Smooth muscle cell (in vitro differentiated cells): ENCODE results near the gene HDAC2. TPM values are rescaled to one million over a fixed set of nuclear protein-coding genes. Genes with fewer than 3 reads are reported as not detected.
A peak's percentile ranks its signal among the peaks of the same experiment; 100 is the strongest.
"Not testable (repeated sequence)": the region's sequence is repeated elsewhere in the genome, so short reads cannot be mapped to it uniquely, and the experiment has no call there.

Source experiments
- DNase-seq: peaks from one replicate; lab custom pipeline; 2025; ENCODE audit not compliant: unreplicated experiment; lab: John Stamatoyannopoulos, UW
- H2AFZ ChIP-seq: fragments of 200-600 bp; sonication (generic); 2 replicates; pipeline ENCODE4 v1.6.0; 2016; ENCODE audit warnings: antibody characterized with exemption, low read depth, mild to moderate bottlenecking
- H3F3A ChIP-seq: fragments of 200-600 bp; sonication (generic); 2 replicates; pipeline ENCODE4 v1.6.0; 2017; ENCODE audit warnings: antibody characterized with exemption, low read depth
- H3K27ac ChIP-seq: fragments of 200-600 bp; sonication (generic); 2 replicates; pipeline ENCODE4 v1.5.1; 2016; ENCODE audit warnings: low read depth, mild to moderate bottlenecking
- H3K27me3 ChIP-seq: fragments of 200-600 bp; sonication (generic); 2 replicates; pipeline ENCODE4 v1.6.1; 2016; ENCODE audit warnings: low read depth, mild to moderate bottlenecking
- H3K36me3 ChIP-seq: fragments of 200-600 bp; sonication (generic); 2 replicates; pipeline ENCODE4 v1.5.1; 2016; ENCODE audit warnings: low read depth
- H3K4me1 ChIP-seq: fragments of 200-600 bp; sonication (generic); 2 replicates; pipeline ENCODE4 v1.5.1; 2016; ENCODE audit warnings: low read depth
- H3K4me2 ChIP-seq: fragments of 200-600 bp; sonication (generic); 2 replicates; pipeline ENCODE4 v1.6.0; 2016; ENCODE audit warnings: mild to moderate bottlenecking
- H3K4me3 ChIP-seq: fragments of 200-600 bp; sonication (generic); 2 replicates; pipeline ENCODE4 v1.5.1; 2016; ENCODE audit warnings: mild to moderate bottlenecking
- H3K79me2 ChIP-seq: fragments of 200-600 bp; sonication (generic); 2 replicates; pipeline ENCODE4 v1.6.0; 2016; ENCODE audit warnings: low read depth, mild to moderate bottlenecking
- H3K9ac ChIP-seq: fragments of 200-600 bp; sonication (generic); 2 replicates; pipeline ENCODE4 v1.6.0; 2016; ENCODE audit warnings: low read depth
- H3K9me3 ChIP-seq: fragments of 200-600 bp; sonication (generic); replicated peaks from 2 replicates; pipeline ENCODE4 v1.5.1; 2016; ENCODE audit warnings: low read depth
- H4K20me1 ChIP-seq: fragments of 200-600 bp; sonication (generic); 2 replicates; pipeline ENCODE4 v1.6.0; 2016; ENCODE audit warnings: low read depth
- WGBS: methylation state at CpG from one replicate; pipeline ENCODE4 v1.1.7; 2016; ENCODE audit warnings: low lambda C conversion rate; 5-methylcytosine and 5-hydroxymethylcytosine counted together
- polyA plus RNA-seq: library from polyadenylated mRNA; unstranded; fragments of >200 nt; fragmentation: Nextera tagmentation; extraction: Ambion mirVana; gene quantifications from 2 replicates; pipeline ENCODE4 v1.2.1, GENCODE V29; 2016
- total RNA-seq: library from RNA; depleted of rRNA; stranded (reverse); fragments of >200 nt; gene quantifications from 2 replicates; pipeline ENCODE4 v1.2.3, GENCODE V29; 2014
- TF ChIP-seq, protein P1 (sequence below): fragments of 200-600 bp; sonication (generic); IDR thresholded peaks from 2 replicates; pipeline ENCODE4 v1.5.1; 2017; ENCODE audit warnings: borderline replicate concordance, mild to moderate bottlenecking, antibody characterized with exemption; ENCODE audit not compliant: insufficient read depth, poor library complexity, severe bottlenecking

The HDAC2 gene
- total and polyA plus RNA-seq, 2 experiments from 2014 or later, result 192 to 198 TPM

DNA sequence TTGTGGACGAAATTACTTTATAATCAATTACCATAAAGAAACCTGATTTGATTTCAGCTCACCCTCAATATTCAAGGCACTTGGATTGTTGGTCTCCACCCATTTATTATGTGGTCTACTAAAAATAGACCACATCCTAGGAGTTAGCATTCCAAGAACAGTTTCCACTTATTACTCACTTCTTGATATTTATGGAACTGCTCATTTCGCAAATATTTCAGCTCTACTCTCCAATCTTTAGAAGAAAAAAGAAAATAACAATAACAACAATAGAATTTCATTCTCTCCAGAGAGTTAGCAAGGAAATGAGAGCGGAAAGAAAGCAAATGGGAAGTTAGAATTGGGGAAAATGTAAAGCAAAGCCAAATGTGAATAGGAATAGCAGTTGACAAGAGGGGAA is 26.2 kb upstream of the HDAC2 start:
- TF ChIP-seq, protein P1, sequence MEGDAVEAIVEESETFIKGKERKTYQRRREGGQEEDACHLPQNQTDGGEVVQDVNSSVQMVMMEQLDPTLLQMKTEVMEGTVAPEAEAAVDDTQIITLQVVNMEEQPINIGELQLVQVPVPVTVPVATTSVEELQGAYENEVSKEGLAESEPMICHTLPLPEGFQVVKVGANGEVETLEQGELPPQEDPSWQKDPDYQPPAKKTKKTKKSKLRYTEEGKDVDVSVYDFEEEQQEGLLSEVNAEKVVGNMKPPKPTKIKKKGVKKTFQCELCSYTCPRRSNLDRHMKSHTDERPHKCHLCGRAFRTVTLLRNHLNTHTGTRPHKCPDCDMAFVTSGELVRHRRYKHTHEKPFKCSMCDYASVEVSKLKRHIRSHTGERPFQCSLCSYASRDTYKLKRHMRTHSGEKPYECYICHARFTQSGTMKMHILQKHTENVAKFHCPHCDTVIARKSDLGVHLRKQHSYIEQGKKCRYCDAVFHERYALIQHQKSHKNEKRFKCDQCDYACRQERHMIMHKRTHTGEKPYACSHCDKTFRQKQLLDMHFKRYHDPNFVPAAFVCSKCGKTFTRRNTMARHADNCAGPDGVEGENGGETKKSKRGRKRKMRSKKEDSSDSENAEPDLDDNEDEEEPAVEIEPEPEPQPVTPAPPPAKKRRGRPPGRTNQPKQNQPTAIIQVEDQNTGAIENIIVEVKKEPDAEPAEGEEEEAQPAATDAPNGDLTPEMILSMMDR, result no peak
- 59% methylated on average over 3 of the region's 3 CpGs for WGBS
- Histone ChIP-seq H4K20me1 (peaks cover 4% of the 10 kb centered on the region), H3K36me3 (no peaks in the 10 kb centered on the region), H3F3A (peaks cover 17% of the 10 kb centered on the region), H3K4me1 (peaks cover 13% of the 10 kb centered on the region), H3K4me2 (peak overlapping the region; percentile 42), H3K4me3 (no peak overlapping the region), H3K9me3 (no peaks in the 10 kb centered on the region), H3K27ac (peak overlapping the region; percentile 93), H2AFZ (no peak overlapping the region), H3K27me3 (no peaks in the 10 kb centered on the region), H3K9ac (peak overlapping the region; percentile 2), H3K79me2 (peaks cover 27% of the 10 kb centered on the region)
- no peak for DNase-seq

DNA sequence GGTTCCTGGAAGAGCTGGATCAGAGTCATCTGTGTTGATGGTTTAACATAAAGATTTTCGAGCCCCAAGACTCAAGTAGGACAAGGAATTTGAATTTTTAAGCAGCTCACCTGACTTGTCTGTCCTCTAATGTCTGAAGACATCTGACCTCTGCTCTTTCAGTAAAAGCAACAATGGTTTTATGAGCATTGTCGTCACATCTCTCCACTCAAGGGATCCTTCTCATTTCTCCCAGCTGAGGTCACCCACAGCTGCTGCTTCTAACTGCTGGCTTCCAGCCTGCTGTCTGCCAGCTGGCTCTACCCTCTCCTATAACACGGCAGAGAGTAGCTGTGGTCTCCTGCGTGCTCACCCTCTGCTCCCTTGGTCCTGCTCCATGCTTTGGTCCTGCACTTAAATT is 24.7 kb upstream of the HDAC2 start:
- Histone ChIP-seq H3K27ac (peak overlapping the region; percentile 93), H3K9ac (peak overlapping the region; percentile 70), H4K20me1 (no peaks in the 10 kb centered on the region), H3K79me2 (peaks cover 15% of the 10 kb centered on the region), H3K4me1 (peaks cover 13% of the 10 kb centered on the region), H3K36me3 (no peaks in the 10 kb centered on the region), H2AFZ (no peak overlapping the region), H3K27me3 (no peaks in the 10 kb centered on the region), H3K4me2 (peak overlapping the region; percentile 42), H3K4me3 (no peak overlapping the region), H3K9me3 (no peaks in the 10 kb centered on the region), H3F3A (peaks cover 9% of the 10 kb centered on the region)
- TF ChIP-seq, protein P1, result no peak
- no peak for DNase-seq
- WGBS, result 0% methylated on average over 4 of the region's 4 CpGs

- Histone ChIP-seq H2AFZ (no peak overlapping the region), H3K4me3 (no peak overlapping the region), H3K79me2 (peaks cover 15% of the 10 kb centered on the region), H3K9ac (peak overlapping the region; percentile 70), H3K4me2 (peak overlapping the region; percentile 42), H3K9me3 (no peaks in the 10 kb centered on the region), H4K20me1 (no peaks in the 10 kb centered on the region), H3K27ac (peak overlapping the region; percentile 93), H3K4me1 (peaks cover 13% of the 10 kb centered on the region), H3K27me3 (no peaks in the 10 kb centered on the region), H3K36me3 (no peaks in the 10 kb centered on the region), H3F3A (peaks cover 9% of the 10 kb centered on the region)
- TF ChIP-seq, protein P1, result peak; percentile 63
- DNase-seq, result no peak
Observed at GRCh38 chr6:113994934-113995342, 24.0 kb upstream of the HDAC2 start.

GRCh38 chr6:113989675-113990074 is 18.7 kb upstream of the HDAC2 start:
- H2AFZ ChIP-seq, result no peak overlapping the region
- H3K27me3 ChIP-seq, result no peaks in the 10 kb centered on the region
- H3K9ac ChIP-seq, result no peak overlapping the region
- no peaks in the 10 kb centered on the region for H3K9me3 ChIP-seq
- H3F3A ChIP-seq, result peaks cover 5% of the 10 kb centered on the region
- no peaks in the 10 kb centered on the region for H4K20me1 ChIP-seq
- no peak for DNase-seq
- H3K36me3 ChIP-seq, result no peaks in the 10 kb centered on the region
- TF ChIP-seq, protein P1, result no peak
- H3K4me1 ChIP-seq, result no peaks in the 10 kb centered on the region
- H3K79me2 ChIP-seq, result no peaks in the 10 kb centered on the region
- no peak overlapping the region for H3K4me3 ChIP-seq
- no peak overlapping the region for H3K27ac ChIP-seq
- no peak overlapping the region for H3K4me2 ChIP-seq

- H3K27ac ChIP-seq, H3K9me3 ChIP-seq, H2AFZ ChIP-seq, H3K79me2 ChIP-seq, H3K27me3 ChIP-seq, H3K4me3 ChIP-seq, H4K20me1 ChIP-seq, H3K4me2 ChIP-seq, H3F3A ChIP-seq, DNase-seq, H3K9ac ChIP-seq, H3K36me3 ChIP-seq, H3K4me1 ChIP-seq: not testable (repeated sequence)
- 90% methylated on average over 5 of the region's 5 CpGs for WGBS
Observed at GRCh38 chr6:113982675-113983074, 11.7 kb upstream of the HDAC2 start.
